Neural cell (in vitro differentiated cells): ENCODE measurements around the gene RAB27A. TPM values are rescaled to one million over a fixed set of nuclear protein-coding genes. Genes with fewer than 3 reads are reported as not detected.

Experiments
- H2AFZ ChIP-seq: fragments of 200-600, 300-800 bp; sonication (generic), shearing (Covaris generic); 2 replicates; pipeline ENCODE4 v1.6.0; 2014; ENCODE audit warnings: low read depth, mild to moderate bottlenecking, antibody characterized with exemption, low read length, moderate library complexity
- H3F3A ChIP-seq: fragments of 200-600 bp; shearing (Covaris generic); 2 replicates; pipeline ENCODE4 v1.6.1; 2016; ENCODE audit warnings: mild to moderate bottlenecking, moderate library complexity, mixed read lengths, antibody characterized with exemption, low read length; ENCODE audit not compliant: insufficient read depth, poor library complexity, severe bottlenecking
- H3K27ac ChIP-seq: fragments of 200-600, 300-800 bp; sonication (generic), shearing (Covaris generic); 2 replicates; pipeline ENCODE4 v1.5.1; 2014; ENCODE audit warnings: mild to moderate bottlenecking, low read length, moderate library complexity
- H3K27me3 ChIP-seq: fragments of 300-800, 200-600 bp; sonication (generic), shearing (Covaris generic); 2 replicates; pipeline ENCODE4 v1.6.0; 2014; ENCODE audit warnings: mild to moderate bottlenecking, low read depth, low read length, moderate library complexity; ENCODE audit not compliant: insufficient read depth
- H3K36me3 ChIP-seq: fragments of 300-800, 200-600 bp; sonication (generic), shearing (Covaris generic); 2 replicates; pipeline ENCODE4 v1.5.1; 2014; ENCODE audit warnings: mild to moderate bottlenecking, antibody characterized with exemption, low read length, moderate library complexity; ENCODE audit not compliant: insufficient read depth
- H3K4me2 ChIP-seq: fragments of 300-800, 200-600 bp; sonication (generic), shearing (Covaris generic); 2 replicates; pipeline ENCODE4 v1.6.0; 2014; ENCODE audit warnings: mild to moderate bottlenecking, low read length
- H3K4me3 ChIP-seq: fragments of 300-800, 200-600 bp; sonication (generic), shearing (Covaris generic); 2 replicates; pipeline ENCODE4 v1.5.1; 2014; ENCODE audit warnings: mild to moderate bottlenecking, low read length, moderate library complexity
- H3K79me2 ChIP-seq: fragments of 200-600 bp; shearing (Covaris generic); replicated peaks from 2 replicates; pipeline ENCODE4 v1.6.0; 2014; ENCODE audit warnings: mild to moderate bottlenecking, low read length, moderate library complexity; ENCODE audit not compliant: insufficient read depth
- H3K9ac ChIP-seq: fragments of 300-800, 200-600 bp; sonication (generic), shearing (Covaris generic); 2 replicates; pipeline ENCODE4 v1.6.1; 2016; ENCODE audit warnings: mild to moderate bottlenecking, low read length, mixed read lengths
- H3K9me2 ChIP-seq: fragments of 200-600 bp; shearing (Covaris generic); 2 replicates; pipeline ENCODE4 v1.6.1; 2016; ENCODE audit warnings: mild to moderate bottlenecking, low read length, mixed read lengths; ENCODE audit not compliant: insufficient read depth
- H3K9me3 ChIP-seq: fragments of 200-600, 300-800 bp; sonication (generic), shearing (Covaris generic); 2 replicates; pipeline ENCODE4 v1.6.1; 2016; ENCODE audit warnings: mild to moderate bottlenecking, mixed run types, low read length, moderate library complexity, mixed read lengths
- H4K20me1 ChIP-seq: fragments of 200-600 bp; shearing (Covaris generic); 2 replicates; pipeline ENCODE4 v1.6.1; 2016; ENCODE audit warnings: mild to moderate bottlenecking, mixed run types; ENCODE audit not compliant: insufficient read depth
- EZH2 ChIP-seq: fragments of 200-600, 300-800 bp; shearing (Covaris generic), sonication (generic); IDR thresholded peaks from 2 replicates; pipeline ENCODE4 v1.6.1; 2014; ENCODE audit warnings: antibody characterized with exemption, low read length, borderline replicate concordance, mild to moderate bottlenecking; ENCODE audit not compliant: insufficient read depth, poor library complexity, severe bottlenecking
- MXI1 ChIP-seq: fragments of 450-650 bp; conservative IDR thresholded peaks from 2 replicates; pipeline ENCODE4 v1.6.1; 2014; ENCODE audit warnings: antibody characterized with exemption, mild to moderate bottlenecking; ENCODE audit not compliant: poor library complexity, severe bottlenecking
- POLR2AphosphoS5 ChIP-seq: IDR thresholded peaks from 2 replicates; pipeline ENCODE4 v1.6.1; 2012
- RAD21 ChIP-seq: fragments of 450-650 bp; conservative IDR thresholded peaks from 2 replicates; pipeline ENCODE4 v1.6.1; 2014; ENCODE audit warnings: antibody characterized with exemption, mild to moderate bottlenecking, moderate library complexity
- SMC3 ChIP-seq: fragments of 450-650 bp; conservative IDR thresholded peaks from 2 replicates; pipeline ENCODE4 v1.6.1; 2014; ENCODE audit warnings: antibody characterized with exemption, mild to moderate bottlenecking, moderate library complexity; ENCODE audit not compliant: poor library complexity
- TAF1 ChIP-seq: IDR thresholded peaks from 2 replicates; pipeline ENCODE4 v1.6.1; 2012; ENCODE audit warnings: low read depth
- polyA plus RNA-seq: library from polyadenylated mRNA; depleted of rRNA; stranded (reverse); fragments of >200 nt; gene quantifications from 2 replicates; pipeline ENCODE4 v1.2.3, GENCODE V29; 2014
- TF ChIP-seq, protein P1 (sequence below): fragments of 450-650 bp; IDR thresholded peaks from 2 replicates; pipeline ENCODE4 v1.5.1; 2014; ENCODE audit warnings: antibody characterized with exemption, mild to moderate bottlenecking, moderate library complexity; ENCODE audit not compliant: poor library complexity, severe bottlenecking
- TF ChIP-seq, protein P2 (sequence below): IDR thresholded peaks from 2 replicates; pipeline ENCODE4 v1.6.1; 2012; ENCODE audit warnings: borderline replicate concordance

RAB27A gene
- polyA plus RNA-seq, 1 donor from 2014 or later, result 3.7 TPM

DNA sequence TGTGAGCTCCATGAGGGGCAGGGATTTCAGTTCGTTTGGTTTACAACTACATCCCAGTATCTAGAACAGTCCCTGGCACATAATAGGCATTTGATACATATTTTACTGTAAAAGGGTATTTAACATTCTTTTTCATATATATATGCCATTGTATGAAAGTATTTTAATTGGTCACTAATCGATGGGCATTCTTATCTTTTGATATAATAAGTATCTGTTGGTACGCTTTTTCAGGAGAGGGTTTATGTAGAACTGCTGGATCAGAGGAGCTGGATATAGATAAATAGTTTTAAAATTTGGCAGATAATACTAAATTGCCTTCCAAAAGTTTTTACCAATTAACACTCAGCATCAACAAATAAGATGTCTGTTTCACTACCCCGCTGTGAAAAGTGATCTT, 91.9 kb downstream of the RAB27A start:
- Histone ChIP-seq H3K27me3 (no peaks in the 10 kb centered on the region), H2AFZ (peak overlapping the region; percentile 89), H3K79me2 (peaks cover 37% of the 10 kb centered on the region), H3F3A (no peaks in the 10 kb centered on the region), H3K36me3 (no peaks in the 10 kb centered on the region), H3K4me3 (peak overlapping the region; percentile 82), H3K9ac (peak overlapping the region; percentile 83), H3K9me3 (no peaks in the 10 kb centered on the region), H3K4me2 (peak overlapping the region; percentile 48), H3K27ac (peak overlapping the region; percentile 84), H3K9me2 (no peaks in the 10 kb centered on the region), H4K20me1 (no peaks in the 10 kb centered on the region)
- TF ChIP-seq TAF1 (no peak), RAD21 (no peak), MXI1 (no peak), EZH2 (no peak), SMC3 (no peak), POLR2AphosphoS5 (no peak)
- TF ChIP-seq, protein P1, sequence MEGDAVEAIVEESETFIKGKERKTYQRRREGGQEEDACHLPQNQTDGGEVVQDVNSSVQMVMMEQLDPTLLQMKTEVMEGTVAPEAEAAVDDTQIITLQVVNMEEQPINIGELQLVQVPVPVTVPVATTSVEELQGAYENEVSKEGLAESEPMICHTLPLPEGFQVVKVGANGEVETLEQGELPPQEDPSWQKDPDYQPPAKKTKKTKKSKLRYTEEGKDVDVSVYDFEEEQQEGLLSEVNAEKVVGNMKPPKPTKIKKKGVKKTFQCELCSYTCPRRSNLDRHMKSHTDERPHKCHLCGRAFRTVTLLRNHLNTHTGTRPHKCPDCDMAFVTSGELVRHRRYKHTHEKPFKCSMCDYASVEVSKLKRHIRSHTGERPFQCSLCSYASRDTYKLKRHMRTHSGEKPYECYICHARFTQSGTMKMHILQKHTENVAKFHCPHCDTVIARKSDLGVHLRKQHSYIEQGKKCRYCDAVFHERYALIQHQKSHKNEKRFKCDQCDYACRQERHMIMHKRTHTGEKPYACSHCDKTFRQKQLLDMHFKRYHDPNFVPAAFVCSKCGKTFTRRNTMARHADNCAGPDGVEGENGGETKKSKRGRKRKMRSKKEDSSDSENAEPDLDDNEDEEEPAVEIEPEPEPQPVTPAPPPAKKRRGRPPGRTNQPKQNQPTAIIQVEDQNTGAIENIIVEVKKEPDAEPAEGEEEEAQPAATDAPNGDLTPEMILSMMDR, result no peak
- TF ChIP-seq, protein P2, sequence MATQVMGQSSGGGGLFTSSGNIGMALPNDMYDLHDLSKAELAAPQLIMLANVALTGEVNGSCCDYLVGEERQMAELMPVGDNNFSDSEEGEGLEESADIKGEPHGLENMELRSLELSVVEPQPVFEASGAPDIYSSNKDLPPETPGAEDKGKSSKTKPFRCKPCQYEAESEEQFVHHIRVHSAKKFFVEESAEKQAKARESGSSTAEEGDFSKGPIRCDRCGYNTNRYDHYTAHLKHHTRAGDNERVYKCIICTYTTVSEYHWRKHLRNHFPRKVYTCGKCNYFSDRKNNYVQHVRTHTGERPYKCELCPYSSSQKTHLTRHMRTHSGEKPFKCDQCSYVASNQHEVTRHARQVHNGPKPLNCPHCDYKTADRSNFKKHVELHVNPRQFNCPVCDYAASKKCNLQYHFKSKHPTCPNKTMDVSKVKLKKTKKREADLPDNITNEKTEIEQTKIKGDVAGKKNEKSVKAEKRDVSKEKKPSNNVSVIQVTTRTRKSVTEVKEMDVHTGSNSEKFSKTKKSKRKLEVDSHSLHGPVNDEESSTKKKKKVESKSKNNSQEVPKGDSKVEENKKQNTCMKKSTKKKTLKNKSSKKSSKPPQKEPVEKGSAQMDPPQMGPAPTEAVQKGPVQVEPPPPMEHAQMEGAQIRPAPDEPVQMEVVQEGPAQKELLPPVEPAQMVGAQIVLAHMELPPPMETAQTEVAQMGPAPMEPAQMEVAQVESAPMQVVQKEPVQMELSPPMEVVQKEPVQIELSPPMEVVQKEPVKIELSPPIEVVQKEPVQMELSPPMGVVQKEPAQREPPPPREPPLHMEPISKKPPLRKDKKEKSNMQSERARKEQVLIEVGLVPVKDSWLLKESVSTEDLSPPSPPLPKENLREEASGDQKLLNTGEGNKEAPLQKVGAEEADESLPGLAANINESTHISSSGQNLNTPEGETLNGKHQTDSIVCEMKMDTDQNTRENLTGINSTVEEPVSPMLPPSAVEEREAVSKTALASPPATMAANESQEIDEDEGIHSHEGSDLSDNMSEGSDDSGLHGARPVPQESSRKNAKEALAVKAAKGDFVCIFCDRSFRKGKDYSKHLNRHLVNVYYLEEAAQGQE, result no peak

DNA sequence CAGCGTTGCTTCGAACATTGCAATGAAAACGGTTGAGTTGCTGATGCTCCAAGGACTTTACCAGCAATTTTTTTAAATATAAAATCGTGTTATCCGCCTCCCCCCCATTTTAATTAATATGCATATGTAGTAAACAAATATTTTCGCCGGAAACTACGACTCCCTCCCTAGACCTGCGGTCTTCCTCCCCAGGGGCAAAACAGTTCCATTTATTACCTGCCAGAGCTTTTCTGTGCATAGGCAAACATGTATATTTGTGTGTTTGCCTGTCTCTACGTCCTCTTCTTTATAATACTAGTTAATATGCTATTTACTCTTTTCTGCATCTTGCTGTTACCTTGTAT, 92.3 kb downstream of the RAB27A start:
- Histone ChIP-seq H3K36me3 (no peaks in the 10 kb centered on the region), H3K79me2 (peaks cover 37% of the 10 kb centered on the region), H3K27me3 (no peaks in the 10 kb centered on the region), H3K9me2 (no peaks in the 10 kb centered on the region), H3K9ac (peak overlapping the region; percentile 83), H3K4me2 (peak overlapping the region; percentile 48), H3K4me3 (peak overlapping the region; percentile 82), H4K20me1 (no peaks in the 10 kb centered on the region), H3F3A (no peaks in the 10 kb centered on the region), H3K27ac (peak overlapping the region; percentile 84), H3K9me3 (no peaks in the 10 kb centered on the region), H2AFZ (peak overlapping the region; percentile 89)
- TF ChIP-seq EZH2 (no peak), MXI1 (no peak), POLR2AphosphoS5 (no peak), SMC3 (peak; percentile 10), RAD21 (peak; percentile 22)
- TF ChIP-seq, protein P2, result no peak
